ENCODE measurements around the gene RASA4B.
A peak's percentile ranks its signal among the peaks of the same experiment; 100 is the strongest.
"Not testable (repeated sequence)": the region's sequence is repeated elsewhere in the genome, so short reads cannot be mapped to it uniquely, and the experiment has no call there.

RASA4B gene

GRCh38 chr7:102493220-102493935 is 24.2 kb downstream of the RASA4B start:
- no CpG with 5 or more reads among the region's 33 CpGs for WGBS (ENCODE audit: insufficient coverage, insufficient read length)
- DNase-seq (ENCODE audit: low read depth, low spot score); H3K4me3 ChIP-seq (ENCODE audit: low read length); H3K4me1 ChIP-seq (ENCODE audit: control insufficient read depth, insufficient read depth, low read length); H3K27me3 ChIP-seq (ENCODE audit: control insufficient read depth, insufficient read depth, low read length); H3K36me3 ChIP-seq (ENCODE audit: control insufficient read depth, insufficient read depth, low read length); H3K27ac ChIP-seq (ENCODE audit: low read length); H3K9me3 ChIP-seq (ENCODE audit: control insufficient read depth, insufficient read depth, low read length): not testable (repeated sequence)

GRCh38 chr7:102490529-102491075 is 27.0 kb downstream of the RASA4B start:
- not testable (repeated sequence) for H3K36me3 ChIP-seq (ENCODE audit: control insufficient read depth, insufficient read depth, low read length); DNase-seq (ENCODE audit: low read depth, low spot score)
- no CpG with 5 or more reads among the region's 12 CpGs for WGBS (ENCODE audit: insufficient coverage, insufficient read length)

GRCh38 chr7:102484317-102484716 is 33.3 kb downstream of the RASA4B start:
- H3K4me3 ChIP-seq (ENCODE audit: low read length); H3K27me3 ChIP-seq (ENCODE audit: control insufficient read depth, insufficient read depth, low read length); H3K27ac ChIP-seq (ENCODE audit: low read length); DNase-seq (ENCODE audit: low read depth, low spot score); H3K36me3 ChIP-seq (ENCODE audit: control insufficient read depth, insufficient read depth, low read length); H3K9me3 ChIP-seq (ENCODE audit: control insufficient read depth, insufficient read depth, low read length); H3K4me1 ChIP-seq (ENCODE audit: control insufficient read depth, insufficient read depth, low read length): not testable (repeated sequence)
- WGBS (ENCODE audit: insufficient coverage, insufficient read length) = no CpG with 5 or more reads among the region's 5 CpGs

More at GRCh38 chr7:102490529-102491075, 27.0 kb downstream of the RASA4B start:
- not testable (repeated sequence) for H3K4me1 ChIP-seq (ENCODE audit: control insufficient read depth, insufficient read depth, low read length); H3K27me3 ChIP-seq (ENCODE audit: control insufficient read depth, insufficient read depth, low read length); H3K9me3 ChIP-seq (ENCODE audit: control insufficient read depth, insufficient read depth, low read length); H3K27ac ChIP-seq (ENCODE audit: low read length); H3K4me3 ChIP-seq (ENCODE audit: low read length)

GRCh38 chr7:102481962-102482361 is 35.6 kb downstream of the RASA4B start:
- H3K27ac ChIP-seq (ENCODE audit: low read length); H3K36me3 ChIP-seq (ENCODE audit: control insufficient read depth, insufficient read depth, low read length); H3K4me3 ChIP-seq (ENCODE audit: low read length); H3K4me1 ChIP-seq (ENCODE audit: control insufficient read depth, insufficient read depth, low read length); H3K27me3 ChIP-seq (ENCODE audit: control insufficient read depth, insufficient read depth, low read length); DNase-seq (ENCODE audit: low read depth, low spot score); H3K9me3 ChIP-seq (ENCODE audit: control insufficient read depth, insufficient read depth, low read length): not testable (repeated sequence)
- no CpG with 5 or more reads among the region's 10 CpGs for WGBS (ENCODE audit: insufficient coverage, insufficient read length)

GRCh38 chr7:102479982-102480637 is 37.5 kb downstream of the RASA4B start:
- not testable (repeated sequence) for DNase-seq (ENCODE audit: low read depth, low spot score); H3K27ac ChIP-seq (ENCODE audit: low read length); H3K36me3 ChIP-seq (ENCODE audit: control insufficient read depth, insufficient read depth, low read length); H3K9me3 ChIP-seq (ENCODE audit: control insufficient read depth, insufficient read depth, low read length); H3K4me1 ChIP-seq (ENCODE audit: control insufficient read depth, insufficient read depth, low read length); H3K4me3 ChIP-seq (ENCODE audit: low read length); H3K27me3 ChIP-seq (ENCODE audit: control insufficient read depth, insufficient read depth, low read length)
- WGBS (ENCODE audit: insufficient coverage, insufficient read length) = no CpG with 5 or more reads among the region's 11 CpGs

GRCh38 chr7:102479209-102479584 is 38.4 kb downstream of the RASA4B start:
- H3K9me3 ChIP-seq (ENCODE audit: control insufficient read depth, insufficient read depth, low read length); H3K4me3 ChIP-seq (ENCODE audit: low read length); H3K27me3 ChIP-seq (ENCODE audit: control insufficient read depth, insufficient read depth, low read length); H3K27ac ChIP-seq (ENCODE audit: low read length); DNase-seq (ENCODE audit: low read depth, low spot score); H3K36me3 ChIP-seq (ENCODE audit: control insufficient read depth, insufficient read depth, low read length); H3K4me1 ChIP-seq (ENCODE audit: control insufficient read depth, insufficient read depth, low read length): not testable (repeated sequence)
- no CpG with 5 or more reads among the region's 10 CpGs for WGBS (ENCODE audit: insufficient coverage, insufficient read length)

GRCh38 chr7:102478314-102479208 is 39.0 kb downstream of the RASA4B start, which contains the start of gene POLR2J:
TSS of gene POLR2J (minus strand) at chr7:102478922. CDS start at chr7:102478860, 62 bp downstream.
- not testable (repeated sequence) for DNase-seq (ENCODE audit: low read depth, low spot score); H3K36me3 ChIP-seq (ENCODE audit: control insufficient read depth, insufficient read depth, low read length); H3K4me1 ChIP-seq (ENCODE audit: control insufficient read depth, insufficient read depth, low read length); H3K27ac ChIP-seq (ENCODE audit: low read length); H3K27me3 ChIP-seq (ENCODE audit: control insufficient read depth, insufficient read depth, low read length); H3K9me3 ChIP-seq (ENCODE audit: control insufficient read depth, insufficient read depth, low read length)
- H3K4me3 ChIP-seq (ENCODE audit: low read length) = peak within 1 kb of the TSS; percentile 60; the same call in 1 of the 2 replicates
- WGBS (ENCODE audit: insufficient coverage, insufficient read length) = no CpG with 5 or more reads among the region's 72 CpGs

GRCh38 chr7:102474736-102475435 is 42.7 kb downstream of the RASA4B start:
- H3K9me3 ChIP-seq (ENCODE audit: control insufficient read depth, insufficient read depth, low read length); H3K27me3 ChIP-seq (ENCODE audit: control insufficient read depth, insufficient read depth, low read length); H3K4me1 ChIP-seq (ENCODE audit: control insufficient read depth, insufficient read depth, low read length); H3K4me3 ChIP-seq (ENCODE audit: low read length); H3K27ac ChIP-seq (ENCODE audit: low read length); DNase-seq (ENCODE audit: low read depth, low spot score): not testable (repeated sequence)
- peaks cover 14% of the 10 kb centered on the region for H3K36me3 ChIP-seq (ENCODE audit: control insufficient read depth, insufficient read depth, low read length)
- no CpG with 5 or more reads among the region's 19 CpGs for WGBS (ENCODE audit: insufficient coverage, insufficient read length)

GRCh38 chr7:102474116-102474515 is 43.5 kb downstream of the RASA4B start:
- H3K27ac ChIP-seq (ENCODE audit: low read length); H3K27me3 ChIP-seq (ENCODE audit: control insufficient read depth, insufficient read depth, low read length); DNase-seq (ENCODE audit: low read depth, low spot score); H3K9me3 ChIP-seq (ENCODE audit: control insufficient read depth, insufficient read depth, low read length); H3K4me1 ChIP-seq (ENCODE audit: control insufficient read depth, insufficient read depth, low read length); H3K4me3 ChIP-seq (ENCODE audit: low read length): not testable (repeated sequence)
- H3K36me3 ChIP-seq (ENCODE audit: control insufficient read depth, insufficient read depth, low read length) = peaks cover 14% of the 10 kb centered on the region
- no CpG with 5 or more reads among the region's 14 CpGs for WGBS (ENCODE audit: insufficient coverage, insufficient read length)

All from iPS DF 6.9 (cell line).